GM23338 (cell line): ENCODE measurements around the gene SULT2A1.
"Not testable (repeated sequence)": the region's sequence is repeated elsewhere in the genome, so short reads cannot be mapped to it uniquely, and the experiment has no call there.

Experiments
- CREB1 ChIP-seq: fragments of 250-450 bp; sonication (Bioruptor Pico); IDR thresholded peaks from 2 replicates; pipeline ENCODE4 v1.5.0; 2020; ENCODE audit warnings: low read depth, mild to moderate bottlenecking, moderate library complexity
- ETS1 ChIP-seq: IDR thresholded peaks from 2 replicates; pipeline ENCODE4 v1.6.1; 2016; ENCODE audit warnings: antibody characterized with exemption
- EZH2 ChIP-seq: fragments of 200-600 bp; sonication (generic); IDR thresholded peaks from one replicate; pipeline ENCODE4 v1.8.0; 2017; ENCODE audit warnings: antibody characterized with exemption, mild to moderate bottlenecking, low read depth; ENCODE audit not compliant: unreplicated experiment
- EZH2phosphoT487 ChIP-seq: fragments of 200-600 bp; sonication (generic); IDR thresholded peaks from one replicate; pipeline ENCODE4 v1.8.1; 2018; ENCODE audit warnings: antibody characterized with exemption; ENCODE audit not compliant: unreplicated experiment
- JUNB ChIP-seq: IDR thresholded peaks from one replicate; pipeline ENCODE4 v1.6.1; 2016; ENCODE audit warnings: antibody characterized with exemption; ENCODE audit not compliant: unreplicated experiment
- NANOG ChIP-seq: IDR thresholded peaks from 2 replicates; pipeline ENCODE4 v1.6.1; 2016; ENCODE audit warnings: antibody characterized with exemption, borderline replicate concordance
- POLR2AphosphoS5 ChIP-seq: IDR thresholded peaks from 2 replicates; pipeline ENCODE4 v1.6.1; 2016; ENCODE audit warnings: antibody characterized with exemption, low read depth
- REST ChIP-seq: IDR thresholded peaks from one replicate; pipeline ENCODE4 v1.6.1; 2018; ENCODE audit warnings: antibody characterized with exemption; ENCODE audit not compliant: unreplicated experiment
- STAT1 ChIP-seq: IDR thresholded peaks from one replicate; pipeline ENCODE4 v1.6.1; 2016; ENCODE audit warnings: antibody characterized with exemption; ENCODE audit not compliant: unreplicated experiment
- ZNF114 ChIP-seq: fragments of 250-450 bp; sonication (Bioruptor Pico); IDR thresholded peaks from 2 replicates; pipeline ENCODE4 v1.5.0; 2020; ENCODE audit warnings: mild to moderate bottlenecking, moderate library complexity
- ZNF331 ChIP-seq: fragments of 250-450 bp; sonication (Bioruptor Pico); IDR thresholded peaks from 2 replicates; pipeline ENCODE4 v1.5.0; 2020; ENCODE audit warnings: low read depth, mild to moderate bottlenecking, moderate library complexity
- ZNF462 ChIP-seq: fragments of 250-450 bp; sonication (Bioruptor Pico); IDR thresholded peaks from 2 replicates; pipeline ENCODE4 v1.5.0; 2020; ENCODE audit warnings: mild to moderate bottlenecking, moderate library complexity
- TF ChIP-seq, protein P1 (sequence below), 2 experiments: fragments of 200-600 bp in 1 of 2; sonication (generic) in 1 of 2; conservative IDR thresholded peaks; 2 replicates each; pipeline versions ENCODE4 v1.5.1 to v1.6.1; 2016 to 2017; ENCODE audit warnings: antibody characterized with exemption in 2 of 2, low read depth in 2 of 2, mild to moderate bottlenecking in 2 of 2, moderate library complexity in 1 of 2

DNA sequence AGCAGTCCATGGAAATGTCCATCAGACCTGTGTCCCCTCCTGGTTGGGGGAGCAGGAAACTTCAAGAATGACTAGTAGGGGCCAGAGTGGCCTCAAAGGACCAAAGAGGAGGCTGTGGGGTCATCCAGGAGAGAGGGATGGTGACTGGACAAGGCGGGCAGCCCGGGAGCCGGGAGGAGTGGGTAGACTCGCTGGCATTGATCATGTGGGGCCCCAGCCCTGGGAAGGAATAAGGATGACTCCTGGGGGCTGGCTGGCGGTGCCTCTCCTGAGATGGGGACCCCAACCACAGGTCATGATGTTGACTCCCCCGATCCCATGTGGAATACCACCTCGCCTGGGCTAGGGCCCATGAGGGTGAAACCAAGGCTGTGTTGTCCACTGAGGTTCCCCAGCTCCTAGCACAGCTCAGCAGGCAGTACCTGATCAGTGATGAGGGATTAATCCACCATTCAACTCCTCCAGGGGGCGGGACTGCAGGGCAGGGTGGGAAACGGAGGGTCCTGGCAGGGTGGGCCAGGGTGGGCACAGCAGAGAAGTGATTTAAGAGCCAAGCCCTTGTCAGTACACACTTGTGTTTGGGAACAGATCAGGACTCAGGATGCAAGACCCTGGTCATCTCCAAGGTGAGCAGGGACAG lies 27.3 kb downstream of the SULT2A1 start, which contains the start of gene TPRX2:
- TF ChIP-seq, protein P1, sequence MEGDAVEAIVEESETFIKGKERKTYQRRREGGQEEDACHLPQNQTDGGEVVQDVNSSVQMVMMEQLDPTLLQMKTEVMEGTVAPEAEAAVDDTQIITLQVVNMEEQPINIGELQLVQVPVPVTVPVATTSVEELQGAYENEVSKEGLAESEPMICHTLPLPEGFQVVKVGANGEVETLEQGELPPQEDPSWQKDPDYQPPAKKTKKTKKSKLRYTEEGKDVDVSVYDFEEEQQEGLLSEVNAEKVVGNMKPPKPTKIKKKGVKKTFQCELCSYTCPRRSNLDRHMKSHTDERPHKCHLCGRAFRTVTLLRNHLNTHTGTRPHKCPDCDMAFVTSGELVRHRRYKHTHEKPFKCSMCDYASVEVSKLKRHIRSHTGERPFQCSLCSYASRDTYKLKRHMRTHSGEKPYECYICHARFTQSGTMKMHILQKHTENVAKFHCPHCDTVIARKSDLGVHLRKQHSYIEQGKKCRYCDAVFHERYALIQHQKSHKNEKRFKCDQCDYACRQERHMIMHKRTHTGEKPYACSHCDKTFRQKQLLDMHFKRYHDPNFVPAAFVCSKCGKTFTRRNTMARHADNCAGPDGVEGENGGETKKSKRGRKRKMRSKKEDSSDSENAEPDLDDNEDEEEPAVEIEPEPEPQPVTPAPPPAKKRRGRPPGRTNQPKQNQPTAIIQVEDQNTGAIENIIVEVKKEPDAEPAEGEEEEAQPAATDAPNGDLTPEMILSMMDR (conservative IDR thresholded peaks at IDR 0.05; ENCODE audit: low read depth in 2 of 2) = not testable (repeated sequence)
- TF ChIP-seq EZH2; EZH2phosphoT487; POLR2AphosphoS5; CREB1 (CRISPR knock-in tag); NANOG; JUNB; ETS1; REST; ZNF331; STAT1; ZNF114 (CRISPR knock-in tag); ZNF462: not testable (repeated sequence)
